Activated CD4-positive, alpha-beta T cell treated with anti-CD3 and anti-CD28 coated beads, Interleukin-2, amount 10 ng/mL, durations not matched to agents 7 days and 5 days (primary cell): ENCODE results near the gene TMEM38B. TPM values are rescaled to one million over a fixed set of nuclear protein-coding genes. Genes with fewer than 3 reads are reported as not detected.
"Not testable (repeated sequence)": the region's sequence is repeated elsewhere in the genome, so short reads cannot be mapped to it uniquely, and the experiment has no call there.

Experiments
- CTCF ChIA-PET: fragments of 350-600 bp; sonication (Branson Sonifier 250); formaldehyde crosslinking; loops from one replicate; lab custom pipeline; 2021; ENCODE audit warnings: antibody characterized with exemption; lab: Charles Lee
- POLR2A ChIA-PET: fragments of 350-600 bp; sonication (Branson Sonifier 250); formaldehyde crosslinking; loops from one replicate; lab custom pipeline; 2021; ENCODE audit warnings: antibody characterized with exemption; lab: Charles Lee
- DNase-seq: peaks from one replicate; pipeline ENCODE4 v3.0.0-alpha.2; 2020
- H3K27ac Mint-ChIP-seq: one replicate; pipeline ENCODE4 v1.8.0; 2021; ENCODE audit warnings: mild to moderate bottlenecking, moderate library complexity, mixed read lengths
- H3K27me3 Mint-ChIP-seq: one replicate; pipeline ENCODE4 v1.8.0; 2021; ENCODE audit warnings: mixed read lengths
- H3K36me3 Mint-ChIP-seq: one replicate; pipeline ENCODE4 v1.8.0; 2021; ENCODE audit warnings: low read depth, mixed read lengths
- H3K4me1 Mint-ChIP-seq: one replicate; pipeline ENCODE4 v1.8.0; 2021; ENCODE audit warnings: mixed read lengths
- H3K4me3 Mint-ChIP-seq: one replicate; pipeline ENCODE4 v1.8.0; 2021; ENCODE audit warnings: mild to moderate bottlenecking, moderate library complexity, mixed read lengths
- H3K9me3 Mint-ChIP-seq: one replicate; pipeline ENCODE4 v1.8.0; 2021; ENCODE audit warnings: mixed read lengths
- total RNA-seq, 2 experiments: library from RNA; stranded (reverse); gene quantifications; one replicate each; pipeline ENCODE4 v1.2.3, GENCODE V29; 2021

TMEM38B gene
- total RNA-seq, 2 experiments from 2014 or later = 8.7 to 14.2 TPM

- no peaks in the 10 kb centered on the region for H3K4me1 Mint-ChIP-seq
- ChIA-PET POLR2A (no interaction called here), CTCF (no interaction called here)
- H3K4me3 Mint-ChIP-seq = no peak overlapping the region
- H3K36me3 Mint-ChIP-seq = peaks cover 33% of the 10 kb centered on the region
- peaks cover 39% of the 10 kb centered on the region for H3K9me3 Mint-ChIP-seq
- H3K27ac Mint-ChIP-seq = no peak overlapping the region
- no peak for DNase-seq
- no peaks in the 10 kb centered on the region for H3K27me3 Mint-ChIP-seq
Measured at GRCh38 chr9:105751761-105752160, 57.4 kb downstream of the TMEM38B start.

GRCh38 chr9:105757496-105758251, 63.3 kb downstream of the TMEM38B start:
- ChIA-PET POLR2A (no interaction called here), CTCF (no interaction called here)
- Mint-ChIP-seq H3K4me1 (no peaks in the 10 kb centered on the region), H3K27ac (no peak overlapping the region), H3K4me3 (no peak overlapping the region), H3K27me3 (no peaks in the 10 kb centered on the region), H3K36me3 (peaks cover 13% of the 10 kb centered on the region), H3K9me3 (peaks cover 25% of the 10 kb centered on the region)
- DNase-seq = no peak

GRCh38 chr9:105760053-105760452, 65.7 kb downstream of the TMEM38B start:
- Mint-ChIP-seq H3K27me3 (no peaks in the 10 kb centered on the region), H3K4me3 (no peak overlapping the region), H3K9me3 (peaks cover 5% of the 10 kb centered on the region), H3K36me3 (peaks cover 6% of the 10 kb centered on the region), H3K27ac (no peak overlapping the region), H3K4me1 (no peaks in the 10 kb centered on the region)
- no peak for DNase-seq
- POLR2A ChIA-PET = no interaction called here
- CTCF ChIA-PET = no interaction called here

GRCh38 chr9:105782561-105783494, 88.5 kb downstream of the TMEM38B start:
- H3K4me1 Mint-ChIP-seq, H3K27ac Mint-ChIP-seq, H3K27me3 Mint-ChIP-seq, CTCF ChIA-PET, H3K36me3 Mint-ChIP-seq, DNase-seq, POLR2A ChIA-PET, H3K4me3 Mint-ChIP-seq: not testable (repeated sequence)
- peaks cover 18% of the 10 kb centered on the region for H3K9me3 Mint-ChIP-seq

GRCh38 chr9:105783495-105783872, 89.1 kb downstream of the TMEM38B start:
- POLR2A ChIA-PET, H3K4me3 Mint-ChIP-seq, H3K36me3 Mint-ChIP-seq, CTCF ChIA-PET, H3K27me3 Mint-ChIP-seq, H3K4me1 Mint-ChIP-seq, DNase-seq, H3K27ac Mint-ChIP-seq: not testable (repeated sequence)
- H3K9me3 Mint-ChIP-seq = peaks cover 21% of the 10 kb centered on the region

GRCh38 chr9:105786796-105787195, 92.5 kb downstream of the TMEM38B start:
- CTCF ChIA-PET, DNase-seq, H3K36me3 Mint-ChIP-seq, H3K4me3 Mint-ChIP-seq, H3K27ac Mint-ChIP-seq, H3K27me3 Mint-ChIP-seq, H3K4me1 Mint-ChIP-seq, POLR2A ChIA-PET: not testable (repeated sequence)
- H3K9me3 Mint-ChIP-seq = peaks cover 28% of the 10 kb centered on the region

GRCh38 chr9:105816202-105816744, 121.9 kb downstream of the TMEM38B start:
- CTCF ChIA-PET = no interaction called here
- Mint-ChIP-seq H3K9me3 (peaks cover 27% of the 10 kb centered on the region), H3K4me3 (no peak overlapping the region), H3K27me3 (no peaks in the 10 kb centered on the region), H3K27ac (no peak overlapping the region), H3K4me1 (no peaks in the 10 kb centered on the region), H3K36me3 (no peaks in the 10 kb centered on the region)
- POLR2A ChIA-PET = no interaction called here
- no peak for DNase-seq

- no peaks in the 10 kb centered on the region for H3K27me3 Mint-ChIP-seq
- H3K9me3 Mint-ChIP-seq = peaks cover 24% of the 10 kb centered on the region
- DNase-seq = no peak
- ChIA-PET CTCF (no interaction called here), POLR2A (no interaction called here)
- H3K36me3 Mint-ChIP-seq = no peaks in the 10 kb centered on the region
- no peaks in the 10 kb centered on the region for H3K4me1 Mint-ChIP-seq
- H3K4me3 Mint-ChIP-seq = no peak overlapping the region
- H3K27ac Mint-ChIP-seq = no peak overlapping the region
Measured at GRCh38 chr9:105816981-105817380, 122.6 kb downstream of the TMEM38B start.

- no peak overlapping the region for H3K27ac Mint-ChIP-seq
- H3K4me1 Mint-ChIP-seq = no peaks in the 10 kb centered on the region
- POLR2A ChIA-PET = no interaction called here
- no peaks in the 10 kb centered on the region for H3K36me3 Mint-ChIP-seq
- no peaks in the 10 kb centered on the region for H3K27me3 Mint-ChIP-seq
- CTCF ChIA-PET = no interaction called here
- no peak overlapping the region for H3K4me3 Mint-ChIP-seq
- peaks cover 18% of the 10 kb centered on the region for H3K9me3 Mint-ChIP-seq
- DNase-seq = no peak
Measured at GRCh38 chr9:105818903-105819302, 124.6 kb downstream of the TMEM38B start.

GRCh38 chr9:105822814-105823213, 128.5 kb downstream of the TMEM38B start:
- no peak overlapping the region for H3K4me3 Mint-ChIP-seq
- no peaks in the 10 kb centered on the region for H3K4me1 Mint-ChIP-seq
- no peak for DNase-seq
- POLR2A ChIA-PET = no interaction called here
- no peak overlapping the region for H3K27ac Mint-ChIP-seq
- H3K9me3 Mint-ChIP-seq = peaks cover 7% of the 10 kb centered on the region
- no peaks in the 10 kb centered on the region for H3K36me3 Mint-ChIP-seq
- no peaks in the 10 kb centered on the region for H3K27me3 Mint-ChIP-seq
- CTCF ChIA-PET = no interaction called here

Other genes starting within 250 kb of the TMEM38B start
- 1 to 10 TPM; 8.1 TPM for gene FSD1L, start 246.5 kb upstream of the TMEM38B start, total RNA-seq
- 10 to 100 TPM; 11.3 to 12.8 TPM for gene FKTN, start 136.4 kb upstream of the TMEM38B start, total RNA-seq
- not detected for gene TAL2, start 32.1 kb upstream of the TMEM38B start, total RNA-seq